GM18870 (cell line): ENCODE data around the gene MGAM2.

Experiments used
- ATAC-seq: cut with Tn5 transposase; IDR thresholded peaks from one replicate; pipeline ENCODE4 v1.9.1; 2021; ENCODE audit warnings: moderate library complexity; ENCODE audit not compliant: unreplicated experiment

Gene MGAM2

GRCh38 chr7:142174441-142174840 is 62.9 kb downstream of the MGAM2 start:
- ATAC-seq: no peak

DNA sequence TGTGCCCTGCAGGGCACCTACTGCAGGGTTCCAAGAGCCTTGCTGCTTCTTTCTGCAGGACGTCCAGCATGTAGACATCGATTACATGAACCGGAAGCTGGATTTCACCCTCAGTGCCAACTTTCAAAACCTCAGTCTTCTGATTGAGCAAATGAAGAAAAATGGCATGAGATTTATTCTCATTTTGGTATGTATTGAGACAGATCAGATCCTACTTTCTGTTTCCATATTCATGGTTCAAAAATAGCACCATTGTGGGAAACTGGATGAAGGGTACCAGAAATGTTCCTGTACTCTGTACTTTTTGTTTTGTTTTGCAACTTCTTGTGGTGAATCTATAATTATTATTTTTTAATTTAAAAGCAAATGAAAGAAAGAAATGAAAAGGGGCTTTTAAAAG is 64.1 kb downstream of the MGAM2 start:
- no peak for ATAC-seq

DNA sequence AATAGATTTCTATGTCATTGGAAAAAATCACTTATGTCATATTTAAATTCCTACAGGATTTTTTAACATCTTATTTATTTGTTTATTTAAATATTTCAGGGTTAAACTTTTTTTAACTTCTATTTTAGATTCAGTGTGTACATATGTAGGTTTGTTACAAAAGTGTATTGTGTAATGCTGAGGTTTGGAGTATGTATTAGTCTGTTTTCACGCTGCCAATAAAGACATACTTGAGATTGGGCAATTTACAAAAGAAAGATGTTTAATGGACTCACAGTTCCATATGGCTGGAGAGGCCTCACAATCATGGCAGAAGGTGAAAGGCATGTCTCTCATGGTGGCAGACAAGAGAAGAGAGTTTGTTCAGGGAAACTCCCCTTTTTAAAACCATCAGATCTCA is 65.4 kb downstream of the MGAM2 start:
- ATAC-seq: no peak

GRCh38 chr7:142177869-142178268 is 66.4 kb downstream of the MGAM2 start:
- peak; percentile 72 for ATAC-seq

DNA sequence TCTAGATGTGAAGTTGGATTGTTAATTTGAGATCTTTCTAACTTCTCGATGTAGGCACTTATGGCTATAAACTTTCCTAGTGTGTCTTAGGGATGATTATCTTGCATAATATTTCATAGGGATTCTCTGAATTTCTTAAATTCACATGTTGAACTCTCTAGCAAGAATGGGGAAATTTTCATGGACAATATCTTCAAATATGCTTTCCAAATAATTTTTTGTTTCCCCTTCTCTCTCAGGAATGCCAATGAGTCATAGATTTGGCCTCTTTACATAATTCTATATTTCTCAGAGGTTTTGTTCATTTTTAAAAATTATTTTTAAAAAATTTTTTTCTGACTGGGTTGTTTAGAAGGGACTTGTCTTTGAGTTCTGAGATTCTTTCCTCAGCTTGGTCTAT is 68.9 kb downstream of the MGAM2 start:
- ATAC-seq: no peak

- ATAC-seq: no peak
These were observed 69.7 kb downstream of the MGAM2 start for GRCh38 chr7:142181211-142181610.

DNA sequence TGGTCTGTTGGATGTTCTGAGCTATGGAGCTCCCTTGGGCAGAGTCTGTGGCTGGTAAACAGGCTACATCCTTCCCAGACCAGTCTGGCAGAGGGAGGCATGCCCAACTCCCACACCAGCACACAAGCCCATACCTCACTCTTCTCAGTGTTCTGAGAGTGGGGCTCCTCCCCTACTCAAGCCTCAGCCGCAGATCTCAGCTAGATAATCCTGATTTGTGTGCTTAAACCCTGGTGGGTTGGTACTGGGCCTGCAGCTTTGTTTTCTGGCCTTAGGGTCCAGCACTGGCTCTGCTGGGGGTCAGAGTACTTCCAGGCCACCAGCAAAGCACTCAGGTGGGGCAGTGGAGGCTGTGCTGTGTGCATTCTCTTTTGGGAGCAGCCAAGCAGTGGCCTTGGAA is 70.4 kb downstream of the MGAM2 start:
- no peak for ATAC-seq

DNA sequence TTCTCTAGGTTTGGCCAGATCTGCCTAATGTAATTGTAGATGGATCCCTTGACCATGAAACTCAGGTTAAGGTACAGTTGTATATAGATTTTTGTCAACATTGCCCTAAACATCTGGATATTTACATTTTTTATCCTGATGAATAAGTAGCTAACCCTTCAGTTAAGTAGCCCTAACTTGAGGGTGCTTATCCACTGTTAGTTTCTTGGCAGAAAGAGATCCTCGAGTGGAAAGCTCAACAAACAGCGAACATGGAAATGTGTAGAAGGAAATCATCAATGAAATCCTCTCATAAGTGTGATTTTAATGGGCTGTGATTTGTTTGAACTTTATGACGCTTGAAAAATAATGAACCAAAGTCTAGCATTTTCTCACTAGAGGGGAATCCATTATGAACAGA is 73.6 kb downstream of the MGAM2 start:
- no peak for ATAC-seq

- ATAC-seq: no peak
These were observed 74.3 kb downstream of the MGAM2 start for GRCh38 chr7:142185801-142186200.

DNA sequence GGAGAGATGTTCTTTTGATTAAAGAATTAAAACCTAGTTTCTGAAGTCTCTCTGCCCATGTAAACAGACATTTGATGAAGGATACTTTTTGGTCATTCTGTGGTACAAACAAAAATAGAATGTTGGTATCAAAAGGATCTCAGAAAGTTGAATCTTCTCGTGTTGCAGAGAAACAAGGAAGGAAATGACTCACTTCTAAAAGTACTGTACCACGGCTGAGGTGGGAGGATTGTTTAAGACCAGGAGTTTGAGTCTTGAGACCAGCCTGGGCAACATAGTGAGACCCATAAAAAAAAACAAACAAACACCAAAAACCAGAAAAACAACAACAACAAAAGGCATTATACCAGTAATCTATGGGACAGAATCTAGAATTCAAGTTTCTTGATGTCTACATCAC is 76.6 kb downstream of the MGAM2 start:
- no peak for ATAC-seq

DNA sequence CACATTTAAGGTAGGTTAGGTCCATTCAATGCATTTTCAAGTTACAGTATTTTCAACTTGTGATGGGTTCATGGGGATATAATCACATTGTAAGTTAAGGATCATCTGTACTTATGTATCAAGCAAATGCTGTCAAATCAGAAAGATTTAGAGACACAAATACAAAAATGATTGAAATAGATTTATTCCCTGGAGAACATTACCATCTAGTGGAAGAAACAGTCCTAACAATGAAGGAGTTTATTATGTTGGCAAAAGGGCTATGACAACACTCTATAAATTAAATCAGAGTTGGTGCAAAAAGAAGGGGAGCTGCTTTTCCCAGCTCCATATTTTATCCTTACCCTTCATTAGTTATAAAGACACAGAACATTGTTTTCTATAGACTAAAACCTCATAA is 77.3 kb downstream of the MGAM2 start:
- no peak for ATAC-seq

- ATAC-seq: no peak
These were observed 82.7 kb downstream of the MGAM2 start for GRCh38 chr7:142194201-142194600.

GRCh38 chr7:142196066-142196840 is 84.7 kb downstream of the MGAM2 start:
- ATAC-seq: no peak

- no peak for ATAC-seq
These were observed 88.7 kb downstream of the MGAM2 start for GRCh38 chr7:142200206-142200605.

- no peak for ATAC-seq
These were observed 117.1 kb downstream of the MGAM2 start for GRCh38 chr7:142228537-142229104.

GRCh38 chr7:142231716-142232115 is 120.2 kb downstream of the MGAM2 start:
- no peak for ATAC-seq

GRCh38 chr7:142240546-142240945 is 129.0 kb downstream of the MGAM2 start:
- no peak for ATAC-seq

GRCh38 chr7:142243823-142244222 is 132.3 kb downstream of the MGAM2 start:
- no peak for ATAC-seq

- ATAC-seq: no peak
These were observed 136.9 kb downstream of the MGAM2 start for GRCh38 chr7:142248166-142249160.

- no peak for ATAC-seq
These were observed 138.4 kb downstream of the MGAM2 start for GRCh38 chr7:142249918-142250317.

DNA sequence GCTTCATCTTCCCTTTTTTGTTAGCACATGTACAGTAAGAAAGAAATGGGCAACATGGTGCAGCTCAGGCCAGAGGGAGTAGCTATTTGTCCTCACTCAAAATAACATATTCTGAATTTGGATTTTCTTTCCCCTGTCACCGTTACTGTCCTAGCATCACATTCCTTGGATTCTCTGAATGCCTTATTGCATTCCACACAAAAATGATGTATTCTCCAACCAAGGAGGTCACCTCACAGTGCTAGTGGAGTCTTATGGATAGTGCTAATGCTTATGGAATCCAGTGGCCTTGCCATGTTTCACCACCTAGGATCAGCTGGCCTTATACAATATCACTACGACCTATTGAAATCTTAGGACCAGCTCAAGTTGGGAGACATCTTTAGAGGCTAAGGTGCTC is 139.2 kb downstream of the MGAM2 start:
- no peak for ATAC-seq

DNA sequence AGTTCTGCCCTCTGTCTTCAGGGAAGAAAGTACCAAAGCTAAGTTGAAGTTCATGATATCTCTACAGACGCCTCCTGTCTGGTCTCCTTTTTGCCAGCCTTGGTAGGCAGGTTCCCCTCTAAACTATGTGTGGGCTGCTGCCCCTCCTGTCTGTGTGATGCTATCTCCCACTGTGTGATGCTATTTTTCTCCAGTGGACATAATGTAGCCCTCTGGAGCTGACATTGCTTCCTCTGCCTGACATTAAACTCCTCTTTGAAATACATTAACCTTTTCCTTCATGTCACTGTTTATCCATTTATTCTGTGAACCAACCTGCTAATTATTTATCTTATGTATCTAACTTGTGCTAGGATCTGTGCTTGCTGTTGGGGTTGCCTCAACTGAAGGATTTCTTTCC is 146.4 kb downstream of the MGAM2 start, which contains the start of gene PRSS58:
Gene PRSS58, minus strand, starts transcription at position 101 of the 400 bp plus-strand sequence. CDS start 351 bp downstream, outside the sequence.
- ATAC-seq: no peak
